H1 (cell line): Measurements from ENCODE around the gene LGI4. TPM values are rescaled to one million over a fixed set of nuclear protein-coding genes. Genes with fewer than 3 reads are reported as not detected.

Experiments
- BRCA1 ChIP-seq: IDR thresholded peaks from 2 replicates; pipeline ENCODE4 v1.6.1; 2012; ENCODE audit warnings: low read depth, low read length, improper control_type of control experiment
- POU5F1 ChIP-seq: IDR thresholded peaks from 2 replicates; pipeline ENCODE4 v1.6.1; 2011; ENCODE audit warnings: low read depth, mild to moderate bottlenecking, low read length, moderate library complexity
- RAD21 ChIP-seq, 2 experiments: IDR thresholded peaks in 1 of 2; conservative IDR thresholded peaks in 1 of 2; 2 replicates each; pipeline ENCODE4 v1.6.1; 2011; ENCODE audit warnings: low read depth in 2 of 2, low read length in 2 of 2, improper control_type of control experiment in 1 of 2, inconsistent platforms in 1 of 2, mild to moderate bottlenecking in 1 of 2, moderate library complexity in 1 of 2
- SIRT6 ChIP-seq: IDR thresholded peaks from one replicate; pipeline ENCODE4 v1.7.1; 2012; ENCODE audit warnings: low read length, inconsistent platforms
- TBP ChIP-seq: IDR thresholded peaks from 2 replicates; pipeline ENCODE4 v1.6.1; 2011; ENCODE audit warnings: low read depth, low read length, improper control_type of control experiment
- TEAD4 ChIP-seq: IDR thresholded peaks from 2 replicates; pipeline ENCODE4 v1.6.1; 2012; ENCODE audit warnings: low read depth, low read length, inconsistent platforms, mixed read lengths
- YY1 ChIP-seq: IDR thresholded peaks from 2 replicates; pipeline ENCODE4 v1.6.1; 2011; ENCODE audit warnings: low read depth, mild to moderate bottlenecking, low read length
- polyA plus RNA-seq, 7 experiments: library from polyadenylated mRNA; depleted of rRNA in 3 of 7; stranded (reverse) in 5 of 7; unstranded in 2 of 7; fragments of >200 nt in 5 of 7; fragments of 200-250 nt in 2 of 7; gene quantifications; 1 replicate in 5 of 7; 2 replicates in 1 of 7; 4 replicates in 1 of 7; pipeline versions ENCODE4 v1.2.1 to v1.2.3, GENCODE V29; 2011 to 2013; ENCODE audit warnings: missing spikeins in 2 of 7, mixed read lengths in 2 of 7
- total RNA-seq: library from RNA; stranded (reverse); fragmentation: NEBNext Ultra II Directional; extraction: Animal tissue kit (Norgen Biotek cat#: 25700); gene quantifications from 2 replicates; pipeline ENCODE4 v1.2.1, GENCODE V29; 2021

Gene LGI4
- total and polyA plus RNA-seq, 2 of the 8 experiments (the other 6 are each of a cell fraction or from before 2014, with no cell fraction given) = 2.0 to 8.2 TPM

DNA sequence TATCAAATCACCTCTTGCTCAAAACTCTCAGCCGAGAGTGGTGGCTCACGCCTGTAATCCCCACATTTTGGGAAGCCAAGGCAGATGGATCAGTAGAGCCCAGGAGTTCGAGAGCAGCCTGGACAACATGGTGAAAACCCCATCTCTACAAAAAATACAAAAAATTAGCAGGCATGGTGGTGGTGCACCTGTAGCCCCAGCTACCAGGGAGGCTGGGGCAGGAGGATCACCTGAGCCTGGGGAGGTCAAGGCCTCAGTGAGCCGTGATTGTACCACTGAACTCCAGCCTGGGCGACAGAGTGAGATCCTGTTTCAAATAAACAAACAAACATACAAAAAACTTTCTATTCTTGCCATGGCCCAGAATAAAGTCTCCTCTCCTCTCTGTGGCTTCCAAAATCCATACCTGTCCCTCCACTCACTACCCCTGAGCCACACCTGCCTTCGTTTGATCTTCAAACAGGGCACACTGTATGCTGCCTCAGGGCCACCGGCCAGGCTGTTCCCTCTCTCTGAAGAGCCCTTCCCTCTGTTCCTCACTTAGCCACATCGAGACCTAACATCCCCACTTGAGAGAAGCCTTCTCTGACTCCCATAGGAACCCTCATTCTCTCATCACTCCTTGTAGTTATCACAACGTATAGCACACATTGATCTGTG lies 6.3 kb downstream of the LGI4 start (continued):
- TF ChIP-seq BRCA1 (no peak), RAD21 (IDR thresholded peaks at IDR 0.05 in 1 of 2, conservative IDR thresholded peaks at IDR 0.05 in 1 of 2; ENCODE audit: low read depth in 2 of 2, low read length in 2 of 2) (no peak), TEAD4 (no peak), POU5F1 (no peak), TBP (no peak), YY1 (no peak), SIRT6 (no peak)
